ENCODE data around the gene SSU72. TPM values are rescaled to one million over a fixed set of nuclear protein-coding genes. Genes with fewer than 3 reads are reported as not detected.

Gene SSU72
- total and polyA plus RNA-seq, 8 donors: 45.7 to 215 (median 92.1) TPM

- WGBS, 5 donors: 82 to 89% (median 84%) methylated on average over 33 of the region's 33 CpGs
- H3K27ac ChIP-seq: no peak overlapping the region
- DNase-seq: no peak
- H3K4me3 ChIP-seq: no peak overlapping the region
- H3K36me3 ChIP-seq: peaks cover 0 to 24% (median 11%) of the 10 kb centered on the region in 4 donors
- intact Hi-C loops (cut with DNase I; ENCODE audit: low total_unique reads): no loop called here
- no peaks in the 10 kb centered on the region for H3K9me3 ChIP-seq
- no peaks in the 10 kb centered on the region for H3K27me3 ChIP-seq
- no peak for TF ChIP-seq POLR2AphosphoS5 (IDR thresholded peaks at IDR 0.05)
- no peak for TF ChIP-seq EP300 (IDR thresholded peaks at IDR 0.05)
- TF ChIP-seq, protein P1, sequence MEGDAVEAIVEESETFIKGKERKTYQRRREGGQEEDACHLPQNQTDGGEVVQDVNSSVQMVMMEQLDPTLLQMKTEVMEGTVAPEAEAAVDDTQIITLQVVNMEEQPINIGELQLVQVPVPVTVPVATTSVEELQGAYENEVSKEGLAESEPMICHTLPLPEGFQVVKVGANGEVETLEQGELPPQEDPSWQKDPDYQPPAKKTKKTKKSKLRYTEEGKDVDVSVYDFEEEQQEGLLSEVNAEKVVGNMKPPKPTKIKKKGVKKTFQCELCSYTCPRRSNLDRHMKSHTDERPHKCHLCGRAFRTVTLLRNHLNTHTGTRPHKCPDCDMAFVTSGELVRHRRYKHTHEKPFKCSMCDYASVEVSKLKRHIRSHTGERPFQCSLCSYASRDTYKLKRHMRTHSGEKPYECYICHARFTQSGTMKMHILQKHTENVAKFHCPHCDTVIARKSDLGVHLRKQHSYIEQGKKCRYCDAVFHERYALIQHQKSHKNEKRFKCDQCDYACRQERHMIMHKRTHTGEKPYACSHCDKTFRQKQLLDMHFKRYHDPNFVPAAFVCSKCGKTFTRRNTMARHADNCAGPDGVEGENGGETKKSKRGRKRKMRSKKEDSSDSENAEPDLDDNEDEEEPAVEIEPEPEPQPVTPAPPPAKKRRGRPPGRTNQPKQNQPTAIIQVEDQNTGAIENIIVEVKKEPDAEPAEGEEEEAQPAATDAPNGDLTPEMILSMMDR (IDR thresholded peaks at IDR 0.05): no peak
- no peak for TF ChIP-seq POLR2A (IDR thresholded peaks at IDR 0.05)
- peaks cover 0 to 23% (median 13%) of the 10 kb centered on the region in 4 donors for H3K4me1 ChIP-seq
Measured at GRCh38 chr1:1551524-1552262, 23.0 kb downstream of the SSU72 start.

- Histone ChIP-seq H3K27ac (peak overlapping the region in 1 of 5 donors; percentile 43), H3K4me3 (no peak overlapping the region), H3K9me3 (no peaks in the 10 kb centered on the region), H3K4me1 (peaks cover 0 to 26% (median 13%) of the 10 kb centered on the region in 4 donors), H3K27me3 (no peaks in the 10 kb centered on the region), H3K36me3 (peaks cover 0 to 23% (median 13%) of the 10 kb centered on the region in 4 donors)
- WGBS, 5 donors: 64 to 73% (median 69%) methylated on average over 13 to 15 of the region's 15 CpGs
- peak in 1 of 2 donors; percentile 69 for DNase-seq
- TF ChIP-seq EP300 (IDR thresholded peaks at IDR 0.05) (no peak), POLR2AphosphoS5 (IDR thresholded peaks at IDR 0.05) (no peak), POLR2A (IDR thresholded peaks at IDR 0.05) (no peak)
- TF ChIP-seq, protein P1 (IDR thresholded peaks at IDR 0.05): no peak
- intact Hi-C loops (cut with DNase I; ENCODE audit: low total_unique reads): no loop called here
Measured at GRCh38 chr1:1550591-1551432, 23.9 kb downstream of the SSU72 start.

DNA sequence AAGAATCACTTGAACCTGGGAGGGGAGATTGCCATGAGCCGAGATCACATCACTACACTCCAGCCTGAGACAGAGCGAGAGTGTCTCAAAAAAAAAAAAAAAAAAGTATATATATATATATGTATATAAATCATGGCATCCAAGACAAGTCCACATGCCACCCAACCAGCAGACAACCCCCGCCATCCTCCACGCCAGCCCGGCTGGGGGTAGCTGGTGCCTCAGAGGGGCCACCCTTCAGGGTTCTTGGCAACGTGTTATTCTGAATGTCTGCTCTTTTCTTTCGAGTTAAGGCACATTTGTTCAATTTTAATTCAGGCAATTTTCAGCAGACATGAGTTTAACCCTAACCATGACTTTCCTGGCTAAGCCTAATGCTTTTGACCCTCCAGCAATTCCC, 24.6 kb downstream of the SSU72 start:
- 78 to 88% (median 84%) methylated on average over 7 of the region's 7 CpGs for WGBS, 5 donors
- H3K4me3 ChIP-seq: no peak overlapping the region
- H3K27ac ChIP-seq: peak overlapping the region in 1 of 5 donors; percentile 43
- no peaks in the 10 kb centered on the region for H3K9me3 ChIP-seq
- no peak for DNase-seq
- peaks cover 0 to 25% (median 13%) of the 10 kb centered on the region in 4 donors for H3K4me1 ChIP-seq
- H3K36me3 ChIP-seq: peaks cover 0 to 15% (median 10%) of the 10 kb centered on the region in 4 donors
- TF ChIP-seq EP300 (IDR thresholded peaks at IDR 0.05): no peak
- no peak for TF ChIP-seq POLR2AphosphoS5 (IDR thresholded peaks at IDR 0.05)
- intact Hi-C loops (cut with DNase I; ENCODE audit: low total_unique reads): no loop called here
- H3K27me3 ChIP-seq: no peaks in the 10 kb centered on the region

- Histone ChIP-seq H3K4me3 (no peak overlapping the region), H3K27ac (no peak overlapping the region), H3K27me3 (no peaks in the 10 kb centered on the region), H3K36me3 (peaks cover 0 to 19% (median 11%) of the 10 kb centered on the region in 4 donors), H3K4me1 (peaks cover 3 to 32% (median 13%) of the 10 kb centered on the region in 4 donors), H3K9me3 (no peaks in the 10 kb centered on the region)
- DNase-seq: no peak
- 74 to 89% (median 86%) methylated on average over 12 to 14 of the region's 14 CpGs for WGBS, 5 donors
- TF ChIP-seq POLR2AphosphoS5 (IDR thresholded peaks at IDR 0.05): no peak
- TF ChIP-seq POLR2A (IDR thresholded peaks at IDR 0.05): no peak
- TF ChIP-seq EP300 (IDR thresholded peaks at IDR 0.05): no peak
- TF ChIP-seq, protein P1 (IDR thresholded peaks at IDR 0.05): no peak
- intact Hi-C loops (cut with DNase I; ENCODE audit: low total_unique reads): no loop called here
Measured at GRCh38 chr1:1548591-1548990, 26.1 kb downstream of the SSU72 start.

Data from stomach (tissue), 9 donors.